Activated B cell treated with CpG ODN at 0.5 μM for 24 hours (primary cell): ENCODE data around the gene CD9. TPM values are rescaled to one million over a fixed set of nuclear protein-coding genes. Genes with fewer than 3 reads are reported as not detected.
A peak's percentile ranks its signal among the peaks of the same experiment; 100 is the strongest.

Experiments
- ATAC-seq: fragments of 200-7000 bp; cut with Tn5 transposase; one replicate; pipeline ENCODE4 v1.10.0; 2021; ENCODE audit warnings: low read depth, mild to moderate bottlenecking, moderate library complexity
- CTCF ChIA-PET: fragments of 350-600 bp; sonication (Branson Sonifier 250); formaldehyde crosslinking; loops from one replicate; lab custom pipeline; 2021; ENCODE audit warnings: antibody characterized with exemption; lab: Charles Lee
- POLR2A ChIA-PET: fragments of 350-600 bp; sonication (Branson Sonifier 250); formaldehyde crosslinking; loops from one replicate; lab custom pipeline; 2021; ENCODE audit warnings: antibody characterized with exemption; lab: Charles Lee
- DNase-seq: peaks from one replicate; pipeline ENCODE4 v3.0.0; 2022
- H3K27ac Mint-ChIP-seq: one replicate; pipeline ENCODE4 v1.8.0; 2020; ENCODE audit warnings: mixed read lengths
- H3K27me3 Mint-ChIP-seq: one replicate; pipeline ENCODE4 v1.8.0; 2021; ENCODE audit warnings: mixed read lengths
- H3K36me3 Mint-ChIP-seq: one replicate; pipeline ENCODE4 v1.8.0; 2021; ENCODE audit warnings: low read depth, mixed read lengths
- H3K4me1 Mint-ChIP-seq: one replicate; pipeline ENCODE4 v1.8.0; 2021; ENCODE audit warnings: mixed read lengths
- H3K4me3 Mint-ChIP-seq: one replicate; pipeline ENCODE4 v1.8.0; 2020; ENCODE audit warnings: mild to moderate bottlenecking, mixed read lengths
- H3K9me3 Mint-ChIP-seq: one replicate; pipeline ENCODE4 v1.8.0; 2020; ENCODE audit warnings: mixed read lengths
- intact Hi-C: fragments of 100-400 bp; cut with micrococcal nuclease; formaldehyde crosslinking; loops from one replicate; pipeline ENCODE4 v1.15.1; 2024
- total RNA-seq: library from RNA; stranded (reverse); gene quantifications from 2 replicates; pipeline ENCODE4 v1.2.3, GENCODE V29; 2022
- TF ChIP-seq, protein P1 (sequence below): fragments of 200-600 bp; IDR thresholded peaks from one replicate; pipeline ENCODE4 v1.8.0; 2022; ENCODE audit warnings: antibody characterized with exemption, mild to moderate bottlenecking

Gene CD9
- total RNA-seq, 1 donor from 2014 or later, result 2.5 TPM

DNA sequence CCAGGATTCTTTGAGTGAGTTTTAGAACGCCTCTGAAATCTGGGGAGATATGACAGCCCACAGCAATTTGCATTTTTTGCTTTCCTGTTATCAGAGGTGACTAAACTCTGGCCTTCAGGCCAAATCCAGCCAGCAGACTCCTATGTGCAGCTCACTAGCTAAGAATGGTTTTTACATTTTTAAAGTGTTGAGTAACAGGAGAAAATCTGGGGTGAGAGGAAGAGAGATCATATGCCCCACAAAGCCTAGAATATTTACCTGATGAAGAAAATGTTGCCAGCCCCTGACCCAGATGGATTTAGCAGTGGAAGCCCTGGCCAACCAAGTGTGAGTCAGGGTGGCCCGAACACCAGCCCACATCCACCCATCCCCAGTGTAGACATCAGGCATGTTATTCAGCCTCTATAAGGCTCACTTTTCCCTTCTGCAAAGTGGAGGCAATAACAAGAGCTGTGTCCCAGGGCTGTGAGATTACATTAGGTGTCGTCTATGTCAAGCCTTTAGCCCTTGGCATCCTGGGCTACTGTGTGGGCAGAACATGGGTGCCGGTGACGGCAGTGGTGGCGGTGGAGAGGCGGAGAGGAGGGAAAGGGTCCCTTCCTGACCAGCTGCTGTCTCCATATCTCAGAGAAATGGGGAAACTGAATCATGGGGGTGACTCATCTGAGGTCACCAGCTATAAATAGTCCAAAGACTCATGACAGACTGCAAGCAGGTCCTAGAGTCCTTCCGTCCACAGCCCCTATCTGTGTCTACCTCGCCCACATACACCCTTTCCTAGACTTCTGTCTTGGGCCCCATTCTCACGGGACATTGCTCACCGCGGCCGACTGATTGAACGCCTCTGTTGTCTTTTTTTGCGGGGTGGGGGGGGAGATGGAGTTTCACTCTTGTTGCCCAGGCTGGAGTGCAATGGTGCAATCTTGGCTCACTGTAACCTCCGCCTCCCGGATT, 32.6 kb upstream of the CD9 start:
- intact Hi-C loops, result no loop called here
- ChIA-PET CTCF (no interaction called here), POLR2A (no interaction called here)
- Mint-ChIP-seq H3K4me3 (peak overlapping the region; percentile 32), H3K4me1 (peaks cover 13% of the 10 kb centered on the region), H3K9me3 (no peaks in the 10 kb centered on the region), H3K27me3 (no peaks in the 10 kb centered on the region), H3K36me3 (no peaks in the 10 kb centered on the region), H3K27ac (peak overlapping the region; percentile 64)
- TF ChIP-seq, protein P1, sequence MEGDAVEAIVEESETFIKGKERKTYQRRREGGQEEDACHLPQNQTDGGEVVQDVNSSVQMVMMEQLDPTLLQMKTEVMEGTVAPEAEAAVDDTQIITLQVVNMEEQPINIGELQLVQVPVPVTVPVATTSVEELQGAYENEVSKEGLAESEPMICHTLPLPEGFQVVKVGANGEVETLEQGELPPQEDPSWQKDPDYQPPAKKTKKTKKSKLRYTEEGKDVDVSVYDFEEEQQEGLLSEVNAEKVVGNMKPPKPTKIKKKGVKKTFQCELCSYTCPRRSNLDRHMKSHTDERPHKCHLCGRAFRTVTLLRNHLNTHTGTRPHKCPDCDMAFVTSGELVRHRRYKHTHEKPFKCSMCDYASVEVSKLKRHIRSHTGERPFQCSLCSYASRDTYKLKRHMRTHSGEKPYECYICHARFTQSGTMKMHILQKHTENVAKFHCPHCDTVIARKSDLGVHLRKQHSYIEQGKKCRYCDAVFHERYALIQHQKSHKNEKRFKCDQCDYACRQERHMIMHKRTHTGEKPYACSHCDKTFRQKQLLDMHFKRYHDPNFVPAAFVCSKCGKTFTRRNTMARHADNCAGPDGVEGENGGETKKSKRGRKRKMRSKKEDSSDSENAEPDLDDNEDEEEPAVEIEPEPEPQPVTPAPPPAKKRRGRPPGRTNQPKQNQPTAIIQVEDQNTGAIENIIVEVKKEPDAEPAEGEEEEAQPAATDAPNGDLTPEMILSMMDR, result no peak
- peak; percentile 80 for ATAC-seq
- no peak for DNase-seq

GRCh38 chr12:6171409-6172015, 28.7 kb upstream of the CD9 start:
- ATAC-seq, result no peak
- CTCF ChIA-PET, result no interaction called here
- H3K27ac Mint-ChIP-seq, result no peak overlapping the region

GRCh38 chr12:6172086-6172485, 28.1 kb upstream of the CD9 start:
- Mint-ChIP-seq H3K36me3 (no peaks in the 10 kb centered on the region), H3K9me3 (no peaks in the 10 kb centered on the region), H3K27me3 (peaks cover 9% of the 10 kb centered on the region), H3K27ac (no peak overlapping the region), H3K4me3 (no peak overlapping the region), H3K4me1 (peaks cover 10% of the 10 kb centered on the region)
- no peak for DNase-seq
- POLR2A ChIA-PET, result no interaction called here
- ATAC-seq, result no peak
- CTCF ChIA-PET, result no interaction called here
- TF ChIP-seq, protein P1, result no peak
- intact Hi-C loops, result no loop called here

More at GRCh38 chr12:6171409-6172015, 28.7 kb upstream of the CD9 start:
- H3K27me3 Mint-ChIP-seq, result peaks cover 9% of the 10 kb centered on the region
- POLR2A ChIA-PET, result no interaction called here
- TF ChIP-seq, protein P1, result no peak
- H3K9me3 Mint-ChIP-seq, result no peaks in the 10 kb centered on the region
- intact Hi-C loops, result no loop called here
- H3K4me1 Mint-ChIP-seq, result peaks cover 13% of the 10 kb centered on the region
- H3K4me3 Mint-ChIP-seq, result no peak overlapping the region
- H3K36me3 Mint-ChIP-seq, result no peaks in the 10 kb centered on the region
- no peak for DNase-seq

- Mint-ChIP-seq H3K4me3 (no peak overlapping the region), H3K4me1 (peaks cover 2% of the 10 kb centered on the region), H3K27ac (no peak overlapping the region), H3K9me3 (no peaks in the 10 kb centered on the region), H3K27me3 (peaks cover 9% of the 10 kb centered on the region), H3K36me3 (no peaks in the 10 kb centered on the region)
- intact Hi-C loops, result no loop called here
- ChIA-PET CTCF (no interaction called here), POLR2A (no interaction called here)
- TF ChIP-seq, protein P1, result no peak
- ATAC-seq (no peak), DNase-seq (no peak)
These were observed 27.3 kb upstream of the CD9 start for GRCh38 chr12:6172862-6173261.

- H3K9me3 Mint-ChIP-seq, result no peaks in the 10 kb centered on the region
- peaks cover 22% of the 10 kb centered on the region for H3K27me3 Mint-ChIP-seq
- TF ChIP-seq, protein P1, result no peak
- ChIA-PET CTCF (no interaction called here), POLR2A (no interaction called here)
- H3K36me3 Mint-ChIP-seq, result no peaks in the 10 kb centered on the region
- no peaks in the 10 kb centered on the region for H3K4me1 Mint-ChIP-seq
- no peak for DNase-seq
- no peak overlapping the region for H3K27ac Mint-ChIP-seq
- intact Hi-C loops, result no loop called here
- no peak for ATAC-seq
- H3K4me3 Mint-ChIP-seq, result no peak overlapping the region
These were observed 22.4 kb upstream of the CD9 start for GRCh38 chr12:6177642-6178358.
